K562 (cell line): Measurements from ENCODE around the gene FGR. TPM values are rescaled to one million over a fixed set of nuclear protein-coding genes. Genes with fewer than 3 reads are reported as not detected.

Experiments used
- ATAC-seq: fragments of 200-7000 bp; cut with Tn5 transposase; 3 replicates; pipeline ENCODE4 v1.9.1; 2020; ENCODE audit warnings: moderate library complexity
- BruUV-seq: library from RNA; stranded (reverse); fragments of 400-500 nt; replicated peaks from 2 replicates; lab custom pipeline; 2021; lab: Mats Ljungman, UMichigan
- CTCF ChIA-PET: fragments of 300-600 bp; formaldehyde crosslinking; extraction: SDS; loops from one replicate; lab custom pipeline; 2021; ENCODE audit warnings: low intra/inter-chr PET ratio; lab: Yijun Ruan, JAX
- POLR2A ChIA-PET: fragments of 300-600, 350-650 bp; sonication (Branson Sonifier 250); formaldehyde crosslinking; extraction: SDS; loops from one replicate; lab custom pipeline; 2021; ENCODE audit warnings: antibody characterized with exemption, inconsistent platforms; lab: Yijun Ruan, JAX
- DNase-seq, 4 experiments: peaks; one replicate each; pipeline versions ENCODE4 v3.0.0 to v3.0.0-alpha.2; 2011 to 2018; ENCODE audit warnings: low spot score in 3 of 4, mixed read lengths in 3 of 4; ENCODE audit errors: extremely low read depth in 1 of 4
- FAIRE-seq: peaks from 2 replicates; lab custom pipeline; 2011; peaks lifted over from hg19 to GRCh38; lab: Jason Lieb, UNC
- H2AFZ ChIP-seq: 2 replicates; pipeline ENCODE4 v1.6.0; 2011; ENCODE audit warnings: low read depth, low read length, control low read depth, inconsistent platforms
- H3K27ac ChIP-seq: fragments of 200-600 bp; 3 replicates; pipeline ENCODE4 v1.8.0; 2011; ENCODE audit warnings: low read depth, mild to moderate bottlenecking, control low read depth, inconsistent platforms, low read length, moderate library complexity, mixed read lengths; ENCODE audit errors: extremely low read depth
- H3K27me3 ChIP-seq, 2 experiments: fragments of 300-600 bp in 1 of 2; 2 replicates in 1 of 2; 3 replicates in 1 of 2; pipeline versions ENCODE4 v1.6.0 to v1.8.0; 2011; ENCODE audit warnings: inconsistent platforms in 2 of 2, low read length in 2 of 2, mild to moderate bottlenecking in 1 of 2, mixed read lengths in 1 of 2, moderate library complexity in 1 of 2; ENCODE audit not compliant: control insufficient read depth in 2 of 2, insufficient read depth in 2 of 2
- H3K36me3 ChIP-seq: fragments of 300-600 bp; 3 replicates; pipeline ENCODE4 v1.8.0; 2011; ENCODE audit warnings: mild to moderate bottlenecking, low read length, inconsistent platforms; ENCODE audit not compliant: control insufficient read depth, insufficient read depth
- H3K4me1 ChIP-seq, 2 experiments: fragments of 200-600 bp in 1 of 2; replicated peaks in 1 of 2; 2 replicates in 1 of 2; 3 replicates in 1 of 2; pipeline versions ENCODE4 v1.5.1 to v1.8.0; 2011; ENCODE audit warnings: inconsistent platforms in 2 of 2, low read length in 2 of 2, mild to moderate bottlenecking in 1 of 2, mixed read lengths in 1 of 2, moderate library complexity in 1 of 2; ENCODE audit not compliant: control insufficient read depth in 2 of 2, insufficient read depth in 2 of 2
- H3K4me2 ChIP-seq: 2 replicates; pipeline ENCODE4 v1.6.1; 2011; ENCODE audit warnings: low read length, control low read depth, inconsistent platforms, mixed read lengths; ENCODE audit not compliant: insufficient read depth
- H3K4me3 ChIP-seq: fragments of 200-600 bp; sonication (generic), shearing (Covaris generic); 2 replicates; pipeline ENCODE4 v1.5.1; 2016; ENCODE audit warnings: control low read depth, inconsistent platforms
- H3K79me2 ChIP-seq: fragments of 200-600 bp; 3 replicates; pipeline ENCODE4 v1.8.0; 2011; ENCODE audit warnings: low read length, inconsistent platforms; ENCODE audit not compliant: control insufficient read depth, insufficient read depth
- H3K9ac ChIP-seq, 2 experiments: 2 replicates each; pipeline versions ENCODE4 v1.6.0 to v1.6.1; 2011; ENCODE audit warnings: low read depth in 2 of 2, low read length in 2 of 2, control low read depth in 1 of 2, inconsistent platforms in 1 of 2, mild to moderate bottlenecking in 1 of 2, mixed read lengths in 1 of 2; ENCODE audit not compliant: insufficient read depth in 1 of 2
- H3K9me1 ChIP-seq: one replicate; pipeline ENCODE4 v1.6.0; 2011; ENCODE audit warnings: inconsistent platforms, mild to moderate bottlenecking, low read length, moderate library complexity; ENCODE audit not compliant: control insufficient read depth, insufficient read depth
- H3K9me3 ChIP-seq: replicated peaks from 2 replicates; pipeline ENCODE4 v1.5.1; 2011; ENCODE audit warnings: low read depth, low read length, inconsistent platforms; ENCODE audit not compliant: control insufficient read depth, insufficient read depth
- H4K20me1 ChIP-seq: replicated peaks from 2 replicates; pipeline ENCODE4 v1.6.1; 2011; ENCODE audit warnings: low read length, inconsistent platforms, mixed read lengths; ENCODE audit not compliant: control insufficient read depth, insufficient read depth
- NEUROD1 ChIP-seq: fragments of 150-350 bp; IDR thresholded peaks from 2 replicates; pipeline ENCODE4 v1.6.1; 2014; ENCODE audit warnings: borderline replicate concordance, low read length, low read depth; ENCODE audit not compliant: partially characterized antibody
- SUPT5H ChIP-seq: fragments of 450-650 bp; IDR thresholded peaks from 2 replicates; pipeline ENCODE4 v1.6.1; 2016
- ZFP36 ChIP-seq: fragments of 150-350 bp; IDR thresholded peaks from 2 replicates; pipeline ENCODE4 v1.6.1; 2018; ENCODE audit warnings: low read length, low read depth; ENCODE audit not compliant: partially characterized antibody
- WGBS: fragments of 100-300 bp; shearing (Covaris generic); methylation state at CpG from one replicate; pipeline ENCODE4 v1.1.6; 2016; ENCODE audit warnings: low coverage, mixed read lengths; ENCODE audit not compliant: insufficient coverage; ENCODE audit errors: missing lambda C conversion rate; 5-methylcytosine and 5-hydroxymethylcytosine counted together
- in situ Hi-C: fragments of 300-500 bp; cut with MboI; formaldehyde crosslinking; loops from 4 replicates; pipeline ENCODE4 v1.15.0; 2018; ENCODE audit warnings: inconsistent platforms, mixed read lengths
- intact Hi-C: fragments of 100-400 bp; cut with micrococcal nuclease; formaldehyde crosslinking; loops from 2 replicates; pipeline ENCODE4 v1.14.2; 2022
- polyA plus RNA-seq, 8 experiments: library from polyadenylated mRNA; depleted of rRNA in 4 of 8; stranded (reverse) in 5 of 8; unstranded in 3 of 8; fragments of >200 nt; fragmentation: Nextera tagmentation in 2 of 8; fragmentation: Illumina TruSeq in 1 of 8; extraction: Ambion mirVana in 2 of 8; extraction: Trizol in 1 of 8; gene quantifications; 2 replicates each; pipeline versions ENCODE4 v1.2.1 to v1.2.3, GENCODE V29; 2011 to 2014; ENCODE audit warnings: inconsistent platforms in 1 of 8, missing spikeins in 1 of 8
- total RNA-seq, 7 experiments: library from RNA; depleted of rRNA in 6 of 7; stranded (reverse); fragments of >200 nt in 6 of 7; fragmentation: Illumina TruSeq in 2 of 7; extraction: Trizol in 2 of 7; gene quantifications; 2 replicates each; pipeline versions ENCODE4 v1.2.1 to v1.2.3, GENCODE V29; 2011 to 2021; ENCODE audit warnings: low replicate concordance in 1 of 7

Gene FGR
- total and polyA plus RNA-seq, 9 of the 15 experiments (the other 6 are each of a cell fraction or from before 2014, with no cell fraction given): 0.04 to 0.11 TPM; not detected in 7

- Histone ChIP-seq H3K4me1 (peaks cover 6 to 12% of the 10 kb centered on the region in 2 experiments), H4K20me1 (0 out of 2 replicates have a peak, but pooled peaks cover 3% of the 10 kb centered on the region), H3K9ac (no peak overlapping the region), H3K9me1 (no peaks in the 10 kb centered on the region), H2AFZ (no peak overlapping the region), H3K9me3 (no peaks in the 10 kb centered on the region), H3K4me3 (no peak overlapping the region), H3K27ac (no peak overlapping the region), H3K4me2 (no peak overlapping the region), H3K27me3 (peaks cover 2 to 11% of the 10 kb centered on the region in 2 experiments; a peak in 2 of 5 replicates), H3K36me3 (no peaks in the 10 kb centered on the region), H3K79me2 (no peaks in the 10 kb centered on the region)
- DNase-seq: no peak
- no peak for FAIRE-seq
- no peak for ATAC-seq
- intact Hi-C loops: no loop called here
- no peak for TF ChIP-seq SUPT5H
- peak; percentile 37 for TF ChIP-seq ZFP36
- TF ChIP-seq NEUROD1: no peak
- POLR2A ChIA-PET: interaction anchor here (0.6 to 2.1 kb wide), 5 partner anchors 9 to 567 kb away, joined by 3 to 6 read pairs (median 3); partner anchors contain the start of gene MAP3K6
- 17% methylated on average over 11 of the region's 11 CpGs for WGBS
- BruUV-seq: no TSS peak
- CTCF ChIA-PET: no interaction called here
- in situ Hi-C loops: no loop called here
Observed at GRCh38 chr1:27626031-27626935, 8.7 kb downstream of the FGR start.
